GM12892 (cell line): ENCODE results near the gene TRAPPC2L.

Experiments
- POLR2A ChIP-seq: IDR thresholded peaks from 2 replicates; pipeline ENCODE4 v1.6.1; 2011; ENCODE audit warnings: low read depth, low read length, control low read depth
- TAF1 ChIP-seq: IDR thresholded peaks from 2 replicates; pipeline ENCODE4 v1.6.1; 2011; ENCODE audit warnings: low read depth, mild to moderate bottlenecking, control low read depth, low read length, borderline replicate concordance

DNA sequence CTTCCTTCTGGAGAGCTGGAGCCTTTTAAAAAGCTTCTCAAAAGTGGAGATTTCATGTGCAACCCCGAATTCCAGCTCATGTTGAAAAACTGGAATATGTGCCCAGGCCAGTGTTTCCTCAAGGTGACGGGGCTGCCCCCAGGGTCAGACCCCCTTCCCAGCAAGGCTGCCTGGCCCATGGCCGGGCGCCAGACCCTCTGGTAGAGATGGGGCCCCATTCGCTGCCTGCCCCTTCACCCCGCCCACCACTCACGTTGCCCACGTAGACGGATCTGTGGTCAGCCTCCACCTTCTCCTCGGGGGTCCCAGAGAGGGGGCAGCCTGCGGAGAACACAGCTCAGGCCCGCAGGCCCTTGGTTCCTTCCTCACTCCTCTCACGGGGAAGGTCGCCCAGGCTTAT is 8.4 kb downstream of the TRAPPC2L start:
- TF ChIP-seq TAF1 (no peak), POLR2A (no peak)
